GM21786 (cell line): ENCODE data around the gene COG5.

ENCODE experiments used
- ATAC-seq: cut with Tn5 transposase; IDR thresholded peaks from one replicate; pipeline ENCODE4 v1.9.1; 2021; ENCODE audit not compliant: unreplicated experiment

The COG5 gene

DNA sequence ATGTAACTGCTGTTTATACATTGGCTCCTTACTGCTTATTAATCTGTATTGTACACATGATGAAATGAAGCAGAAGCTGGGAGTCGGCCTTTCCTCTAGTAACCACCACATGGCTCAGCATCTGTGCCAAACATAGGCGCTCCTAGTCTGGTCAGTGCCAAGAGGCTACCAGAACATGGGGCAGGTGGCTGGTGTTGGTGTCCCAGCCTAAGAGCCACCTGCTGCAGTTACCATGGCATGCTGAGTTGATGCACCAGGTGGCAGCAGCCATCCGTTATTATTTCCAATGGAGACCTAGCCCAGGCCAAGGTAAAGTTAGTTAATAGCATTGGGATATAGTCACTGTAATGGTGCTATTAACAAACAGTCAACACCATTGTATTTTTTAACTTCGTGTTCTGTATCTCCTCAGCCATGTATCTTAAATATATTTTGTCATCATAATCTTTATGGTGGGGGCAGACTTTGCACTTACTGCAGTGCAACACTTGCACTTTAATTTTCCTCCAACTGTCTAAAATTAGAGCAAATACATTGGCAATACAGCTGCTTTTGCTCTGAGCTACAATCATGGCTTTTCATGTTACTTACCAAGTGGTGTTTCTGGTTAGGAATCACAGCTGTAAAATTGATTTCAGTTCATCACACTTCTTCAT, 361.8 kb downstream of the COG5 start:
- no peak for ATAC-seq

- ATAC-seq: no peak
These were observed 366.7 kb downstream of the COG5 start for GRCh38 chr7:107196834-107197610.

GRCh38 chr7:107194052-107194451, 369.7 kb downstream of the COG5 start:
- ATAC-seq: no peak

DNA sequence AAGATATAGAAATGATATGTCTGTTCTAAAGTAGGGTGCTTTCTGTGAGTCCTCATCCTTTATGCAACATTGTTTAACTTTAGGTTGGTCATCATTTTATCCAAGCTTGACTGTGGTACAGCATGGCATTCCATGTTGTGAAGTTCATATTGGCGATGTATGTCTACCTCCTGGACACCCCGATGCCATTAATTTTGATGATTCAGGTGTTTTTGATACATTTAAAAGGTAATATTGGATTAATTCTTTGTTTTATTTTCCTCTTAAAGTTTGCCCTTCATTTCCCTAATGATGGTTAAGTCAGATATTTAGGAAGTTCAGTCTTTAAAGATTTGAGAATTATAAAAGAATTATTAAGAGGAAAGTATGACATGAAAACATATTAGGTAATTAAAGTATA, 373.6 kb downstream of the COG5 start:
- no peak for ATAC-seq

- ATAC-seq: no peak
These were observed 375.9 kb downstream of the COG5 start for GRCh38 chr7:107187774-107188173.

- ATAC-seq: no peak
These were observed 377.5 kb downstream of the COG5 start for GRCh38 chr7:107186240-107186639.

- no peak for ATAC-seq
These were observed 378.0 kb downstream of the COG5 start for GRCh38 chr7:107185716-107186115.

DNA sequence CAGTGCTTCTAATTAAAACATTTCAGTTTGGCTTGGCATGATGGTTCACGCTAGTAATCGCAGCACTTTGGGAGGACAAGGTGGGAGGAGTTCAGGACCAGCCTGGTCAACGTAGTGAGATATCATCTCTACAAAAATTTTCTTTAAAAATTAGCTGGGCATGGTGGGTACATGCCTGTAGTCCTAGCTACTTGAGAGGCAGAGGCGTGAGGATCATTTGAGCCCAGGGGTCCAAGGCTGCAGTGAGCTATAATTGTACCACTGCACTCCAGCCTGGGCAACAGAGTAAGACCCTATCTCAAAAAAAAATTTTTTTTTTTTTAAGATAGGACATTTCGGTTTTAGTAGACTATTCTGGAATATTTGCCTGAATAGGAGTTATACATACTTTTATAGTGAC, 382.5 kb downstream of the COG5 start:
- no peak for ATAC-seq

DNA sequence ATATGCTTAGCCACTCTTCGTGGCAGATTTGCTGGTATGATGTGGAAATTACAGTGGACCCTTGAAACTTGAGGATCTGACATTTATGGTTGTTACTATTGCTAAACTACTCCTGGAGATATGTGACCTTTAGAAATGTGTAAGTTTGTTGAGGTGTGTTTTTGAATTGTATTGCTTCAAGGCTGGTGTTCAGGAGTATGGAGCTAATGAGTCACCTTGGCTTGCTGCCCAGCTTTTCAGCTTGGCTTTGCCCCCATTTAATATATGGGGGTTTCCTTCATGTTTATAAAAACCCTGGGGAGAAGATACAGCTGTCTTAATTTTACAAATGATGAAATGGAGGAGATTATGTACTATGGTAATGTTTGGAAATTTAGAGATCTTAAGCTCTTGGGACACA, 383.3 kb downstream of the COG5 start:
- no peak for ATAC-seq

GRCh38 chr7:107179326-107180164, 384.2 kb downstream of the COG5 start:
- ATAC-seq: no peak

DNA sequence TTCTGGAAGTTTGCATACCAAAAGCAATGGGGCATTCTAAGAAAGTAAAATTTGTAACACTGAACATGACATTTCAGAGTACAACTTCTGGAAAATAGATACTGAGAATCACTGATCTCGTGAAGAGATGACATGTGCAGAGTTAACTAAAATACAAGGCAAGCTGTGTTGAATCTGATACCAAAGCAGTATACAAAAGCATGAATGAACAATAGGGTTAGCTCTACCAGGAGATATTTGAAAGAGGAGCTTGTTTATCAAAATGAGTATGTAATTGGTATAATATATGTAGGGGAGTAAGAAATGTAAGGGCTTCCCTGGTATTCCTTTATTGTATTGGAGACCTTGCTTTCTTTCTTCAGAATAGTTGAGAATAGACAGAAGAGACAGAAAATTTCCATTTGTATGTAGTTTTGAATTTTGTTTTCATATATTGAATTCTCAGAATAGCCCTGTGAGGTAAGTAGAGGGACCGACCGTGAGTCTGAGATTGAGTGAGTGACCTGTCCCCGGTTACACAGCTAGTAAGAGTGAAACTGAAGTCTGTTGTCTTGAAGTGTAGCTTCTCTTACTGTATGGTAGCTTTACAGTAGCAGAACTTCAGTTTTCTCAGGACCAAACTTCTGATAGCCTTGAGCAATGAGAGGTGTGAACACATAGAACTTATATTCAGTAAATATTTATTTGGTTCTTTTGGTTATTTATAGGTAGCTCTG, 389.9 kb downstream of the COG5 start:
- peak; percentile 65 for ATAC-seq

GRCh38 chr7:107173191-107173590, 390.5 kb downstream of the COG5 start:
- no peak for ATAC-seq

DNA sequence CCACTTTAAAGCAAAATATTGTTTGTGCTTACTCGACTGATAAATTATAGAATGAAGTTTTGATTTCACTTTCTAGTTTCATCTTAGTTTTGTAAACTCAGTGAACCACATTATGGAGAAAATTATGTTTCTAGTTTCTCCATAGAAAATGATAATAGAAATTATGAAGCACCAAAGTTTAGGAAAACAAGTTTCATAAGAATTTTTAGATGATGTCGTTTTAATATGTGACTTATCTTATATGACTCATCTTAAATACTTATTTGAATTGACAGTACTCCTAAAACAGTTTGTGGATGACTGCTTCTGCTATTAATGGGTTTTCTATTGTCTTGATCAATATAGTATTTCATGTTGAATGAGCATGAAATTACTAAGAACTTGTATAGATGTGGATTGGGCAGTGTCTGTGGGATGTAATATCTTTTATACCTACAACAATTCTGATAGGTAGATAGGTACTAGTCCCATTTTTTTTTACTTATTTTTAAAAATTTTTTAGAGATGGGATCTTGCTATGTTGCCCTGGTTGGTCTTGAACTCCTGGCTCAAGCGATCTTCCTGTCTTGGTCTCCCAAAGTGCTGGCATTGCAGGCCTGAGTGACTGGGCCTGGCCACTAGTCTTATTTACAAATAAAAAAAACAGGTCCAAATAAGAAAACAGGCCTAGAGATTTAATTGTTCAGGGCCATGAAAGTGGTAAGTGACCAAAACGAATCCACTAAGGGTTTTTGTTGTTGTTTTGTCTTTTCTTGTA, 391.3 kb downstream of the COG5 start:
- no peak for ATAC-seq

DNA sequence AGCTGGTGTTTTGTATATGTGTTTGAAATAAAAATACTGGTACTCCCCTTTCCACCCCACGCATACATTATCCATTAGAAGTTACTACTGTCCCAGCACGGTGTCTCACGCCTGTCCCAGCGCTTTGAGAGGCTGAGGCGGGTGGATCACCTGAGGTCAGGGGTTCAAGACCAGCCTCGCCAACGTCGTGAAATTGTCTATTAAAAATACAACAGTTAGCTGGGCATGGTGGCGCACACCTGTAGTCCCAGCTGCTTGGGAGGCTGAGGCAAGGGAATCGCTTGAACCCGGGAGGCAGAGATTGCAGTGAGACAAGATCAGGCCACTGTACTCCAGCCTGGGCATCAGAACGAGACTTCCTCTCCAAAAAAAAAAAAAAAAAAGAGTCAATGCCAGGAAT, 392.2 kb downstream of the COG5 start:
- no peak for ATAC-seq

DNA sequence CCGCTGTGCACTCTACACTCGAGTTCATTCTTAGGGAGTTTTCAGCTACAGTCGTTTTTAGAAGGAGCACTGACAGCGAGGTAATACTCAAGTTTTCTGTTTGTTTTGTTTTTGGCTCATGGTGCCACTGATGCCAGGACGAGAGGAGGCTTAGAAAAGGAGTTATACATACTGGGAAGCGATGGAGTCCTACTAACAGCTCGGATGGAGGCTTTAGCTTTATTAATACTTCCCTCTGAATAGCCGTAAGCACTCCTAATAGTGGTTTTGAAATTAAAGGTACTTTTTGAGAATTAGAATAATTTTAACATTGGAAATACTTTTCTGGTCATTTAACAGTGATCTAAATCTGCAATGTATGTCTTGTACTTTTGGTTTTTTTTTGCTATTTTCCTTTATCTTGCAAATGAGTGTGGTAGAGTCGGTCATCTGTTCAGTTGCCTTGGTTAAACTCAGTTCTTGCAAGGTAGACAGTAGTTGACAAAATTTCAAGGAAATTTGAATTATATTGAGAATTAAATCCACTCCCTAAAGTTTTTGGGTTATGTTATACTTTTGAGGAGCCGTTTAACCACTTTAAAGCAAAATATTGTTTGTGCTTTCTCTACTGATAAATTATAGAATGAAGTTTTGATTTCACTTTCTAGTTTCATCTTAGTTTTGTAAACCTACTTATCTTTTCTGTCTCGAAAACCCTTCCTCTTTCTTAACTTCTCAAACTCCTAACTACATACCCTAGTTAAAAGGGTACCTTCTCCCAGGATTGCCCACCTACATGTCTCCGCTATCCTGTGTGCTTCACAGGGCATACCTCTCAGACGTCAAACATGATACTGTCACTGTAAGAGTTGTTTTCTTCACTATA, 393.4 kb downstream of the COG5 start:
- no peak for ATAC-seq

DNA sequence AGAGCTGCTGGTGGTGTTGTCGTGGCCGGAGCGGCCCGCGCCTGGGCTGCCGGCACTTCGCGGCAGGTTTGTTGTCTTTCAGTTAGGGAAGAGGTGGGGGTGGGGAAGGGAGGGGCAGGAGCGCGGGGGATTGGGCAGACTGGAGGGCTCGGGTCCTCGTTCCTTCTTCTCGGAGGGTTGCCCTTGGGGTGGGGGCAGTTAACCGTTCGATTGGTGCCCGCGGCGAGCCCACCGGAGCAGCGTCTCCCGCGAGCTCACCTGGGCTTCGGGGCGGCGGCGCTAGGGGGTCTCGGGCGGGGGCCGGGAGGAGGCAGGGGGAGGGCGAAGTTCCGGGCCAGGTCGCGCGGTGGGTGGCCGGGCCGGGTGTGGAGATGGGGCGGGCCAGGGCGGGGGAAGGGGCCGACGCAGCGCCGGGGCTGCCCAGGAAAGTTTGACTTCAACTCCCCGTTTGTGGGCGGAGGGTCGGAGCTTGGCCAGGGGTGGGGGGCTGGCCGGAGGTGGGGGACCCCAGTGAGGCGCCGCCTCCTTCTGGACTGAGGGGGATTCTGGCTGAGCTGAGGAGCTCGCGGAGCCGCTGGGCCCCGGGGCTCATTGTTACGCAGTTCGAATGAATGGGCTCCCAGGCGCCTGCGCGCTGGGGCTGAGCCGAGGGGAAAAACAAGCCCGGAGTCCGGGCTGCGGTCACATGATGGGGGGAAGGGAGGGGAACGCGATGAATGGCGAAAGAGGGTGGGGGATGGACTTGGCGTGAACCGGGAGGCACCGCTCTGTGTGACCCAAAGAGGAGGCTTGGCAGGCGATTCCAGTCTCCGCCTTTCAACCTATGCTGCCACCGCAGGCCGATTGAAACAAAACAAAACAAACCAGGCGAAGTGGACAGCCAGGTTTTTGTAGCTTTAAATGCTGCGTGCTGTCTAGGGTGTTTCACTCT, 394.3 kb downstream of the COG5 start:
- peak; percentile 19 for ATAC-seq

GRCh38 chr7:107168233-107169119, 395.2 kb downstream of the COG5 start, which contains the start of gene HBP1:
Gene HBP1 (plus strand): TSS chr7:107169003. CDS start chr7:107179894, 10,891 bp downstream.
- ATAC-seq: peak; percentile 89
